GM19455 (cell line): Measurements from ENCODE around the gene HLA-DOB.

Experiments used
- ATAC-seq: cut with Tn5 transposase; IDR thresholded peaks from one replicate; pipeline ENCODE4 v1.9.1; 2021; ENCODE audit not compliant: unreplicated experiment

The HLA-DOB gene

GRCh38 chr6:32843979-32844838, 27.4 kb upstream of the HLA-DOB start, which contains the start of gene PSMB8:
TSS of gene PSMB8 (minus strand) at chr6:32844047. CDS start at chr6:32843996, 51 bp downstream.
- ATAC-seq, result peak; percentile 56

GRCh38 chr6:32843331-32843978, 26.7 kb upstream of the HLA-DOB start:
- ATAC-seq, result no peak

GRCh38 chr6:32842690-32843089, 25.9 kb upstream of the HLA-DOB start:
- ATAC-seq, result no peak

GRCh38 chr6:32842021-32842650, 25.3 kb upstream of the HLA-DOB start:
- no peak for ATAC-seq

GRCh38 chr6:32840604-32841246, 23.9 kb upstream of the HLA-DOB start:
- no peak for ATAC-seq

GRCh38 chr6:32839356-32839755, 22.6 kb upstream of the HLA-DOB start:
- no peak for ATAC-seq

- peak; percentile 59 for ATAC-seq
These were observed 21.5 kb upstream of the HLA-DOB start, which contains the start of gene TAP2 for GRCh38 chr6:32838114-32838958. TSS of gene TAP2 (minus strand) at chr6:32838739. CDS start at chr6:32838233, 506 bp downstream.

- no peak for ATAC-seq
These were observed 20.9 kb upstream of the HLA-DOB start for GRCh38 chr6:32837651-32838113.

- ATAC-seq, result no peak
These were observed 20.1 kb upstream of the HLA-DOB start for GRCh38 chr6:32836873-32837272.

- no peak for ATAC-seq
These were observed 18.5 kb upstream of the HLA-DOB start for GRCh38 chr6:32835167-32835893.

- no peak for ATAC-seq
These were observed 16.9 kb upstream of the HLA-DOB start for GRCh38 chr6:32833664-32834063.

GRCh38 chr6:32832535-32832934, 15.7 kb upstream of the HLA-DOB start:
- ATAC-seq, result no peak

GRCh38 chr6:32830936-32831335, 14.1 kb upstream of the HLA-DOB start:
- no peak for ATAC-seq

- ATAC-seq, result no peak
These were observed 13.2 kb upstream of the HLA-DOB start for GRCh38 chr6:32830017-32830416.

GRCh38 chr6:32829495-32829894, 12.7 kb upstream of the HLA-DOB start:
- ATAC-seq, result no peak

- no peak for ATAC-seq
These were observed 10.2 kb upstream of the HLA-DOB start for GRCh38 chr6:32827025-32827424.

GRCh38 chr6:32825966-32826365, 9.2 kb upstream of the HLA-DOB start:
- no peak for ATAC-seq

GRCh38 chr6:32819729-32820128, 2.9 kb upstream of the HLA-DOB start:
- no peak for ATAC-seq

- no peak for ATAC-seq
These were observed 2.1 kb upstream of the HLA-DOB start for GRCh38 chr6:32818867-32819266.
